Spleen (tissue), 7 donors: ENCODE data around the gene RBM17.

Experiments
- POLR2A ChIP-seq, 3 donors: fragments of 450-650 bp; IDR thresholded peaks; one replicate each; pipeline ENCODE4 v1.5.1; 2017; ENCODE audit warnings: antibody characterized with exemption in 3 of 3, mild to moderate bottlenecking in 1 of 3
- POLR2AphosphoS5 ChIP-seq, 3 donors: sonication (generic); formaldehyde crosslinking; IDR thresholded peaks; one replicate each; pipeline ENCODE4 v1.5.1; 2017; ENCODE audit warnings: antibody characterized with exemption in 3 of 3
- TF ChIP-seq, protein P1 (sequence below), 11 experiments: fragments of 200-600 bp in 7 of 11; fragments of 450-650 bp in 4 of 11; sonication (generic) in 4 of 11; IDR thresholded peaks in 8 of 11; conservative IDR thresholded peaks in 3 of 11; 1 replicate in 7 of 11; 2 replicates in 4 of 11; pipeline versions ENCODE4 v1.4.0 to v1.8.0; 2016 to 2021; ENCODE audit warnings: antibody characterized with exemption in 11 of 11, inconsistent platforms in 4 of 11, mild to moderate bottlenecking in 1 of 11
- donor health status: DM: no; HTN: no; CAD: no; lungs with moderate emphysema.
- donor health status: DM: no; HTN: no; CAD: no.
- donor health status: DM: no; HTN: no; CAD: no.

DNA sequence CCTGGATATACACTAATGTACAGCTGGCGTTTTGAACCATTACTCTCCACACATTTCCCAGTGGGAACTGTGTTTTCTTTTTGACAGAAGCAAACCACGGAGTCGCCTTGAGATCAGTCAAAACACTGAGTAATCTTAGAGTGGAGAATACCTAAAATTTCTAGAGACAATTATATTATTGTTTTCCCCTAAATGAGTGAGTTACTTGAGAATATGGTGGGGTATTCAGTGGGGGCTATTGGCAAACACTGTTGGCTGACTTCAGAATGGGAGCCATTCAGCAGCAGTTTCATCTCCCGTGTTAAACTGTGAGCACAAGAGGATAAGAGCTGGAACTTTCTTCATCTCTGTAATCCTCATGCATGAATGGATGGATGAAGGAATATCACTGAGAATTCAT is 32.9 kb upstream of the RBM17 start:
- no peak for TF ChIP-seq POLR2A (IDR thresholded peaks at IDR 0.05)
- TF ChIP-seq, protein P1, sequence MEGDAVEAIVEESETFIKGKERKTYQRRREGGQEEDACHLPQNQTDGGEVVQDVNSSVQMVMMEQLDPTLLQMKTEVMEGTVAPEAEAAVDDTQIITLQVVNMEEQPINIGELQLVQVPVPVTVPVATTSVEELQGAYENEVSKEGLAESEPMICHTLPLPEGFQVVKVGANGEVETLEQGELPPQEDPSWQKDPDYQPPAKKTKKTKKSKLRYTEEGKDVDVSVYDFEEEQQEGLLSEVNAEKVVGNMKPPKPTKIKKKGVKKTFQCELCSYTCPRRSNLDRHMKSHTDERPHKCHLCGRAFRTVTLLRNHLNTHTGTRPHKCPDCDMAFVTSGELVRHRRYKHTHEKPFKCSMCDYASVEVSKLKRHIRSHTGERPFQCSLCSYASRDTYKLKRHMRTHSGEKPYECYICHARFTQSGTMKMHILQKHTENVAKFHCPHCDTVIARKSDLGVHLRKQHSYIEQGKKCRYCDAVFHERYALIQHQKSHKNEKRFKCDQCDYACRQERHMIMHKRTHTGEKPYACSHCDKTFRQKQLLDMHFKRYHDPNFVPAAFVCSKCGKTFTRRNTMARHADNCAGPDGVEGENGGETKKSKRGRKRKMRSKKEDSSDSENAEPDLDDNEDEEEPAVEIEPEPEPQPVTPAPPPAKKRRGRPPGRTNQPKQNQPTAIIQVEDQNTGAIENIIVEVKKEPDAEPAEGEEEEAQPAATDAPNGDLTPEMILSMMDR (IDR thresholded peaks at IDR 0.05 in 8 of 11, conservative IDR thresholded peaks at IDR 0.05 in 3 of 11): no peak
- no peak for TF ChIP-seq POLR2AphosphoS5 (IDR thresholded peaks at IDR 0.05)
